GM18907 (cell line): Measurements from ENCODE around the gene MEGF9.

ENCODE experiments used
- ATAC-seq: cut with Tn5 transposase; IDR thresholded peaks from one replicate; pipeline ENCODE4 v1.9.1; 2021; ENCODE audit warnings: mild to moderate bottlenecking, moderate library complexity; ENCODE audit not compliant: unreplicated experiment

Gene MEGF9

DNA sequence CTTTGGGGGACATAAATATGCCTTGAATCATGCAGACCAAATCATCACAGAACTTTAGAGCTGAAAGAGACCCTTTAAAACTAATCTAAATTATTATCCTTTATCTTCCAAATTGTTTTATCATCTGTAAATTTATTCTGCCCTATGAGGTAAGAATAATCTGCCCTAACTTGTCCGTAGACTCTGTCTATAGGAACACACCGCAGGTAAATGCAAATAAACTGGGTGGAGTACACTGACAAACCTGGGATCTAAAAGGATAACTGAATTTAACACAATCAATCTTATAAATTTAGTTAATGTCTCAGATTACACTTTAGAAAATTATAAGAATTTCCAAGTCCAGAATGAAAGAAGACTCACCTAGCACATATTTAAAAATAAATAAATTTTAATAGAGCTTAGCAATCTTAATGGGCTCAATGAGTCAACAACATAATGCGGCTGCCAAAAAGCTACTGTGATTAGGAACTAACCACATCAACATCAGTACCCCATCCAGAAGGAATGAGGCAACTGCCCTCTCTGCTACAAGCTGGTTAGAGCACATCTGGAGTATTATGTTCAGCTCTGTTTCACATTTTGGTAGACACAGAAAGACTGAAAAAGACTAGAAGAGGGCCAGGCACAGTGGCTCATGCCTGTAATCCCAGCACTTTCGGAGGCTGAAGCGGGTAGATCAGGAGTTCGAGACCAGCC lies 5.6 kb downstream of the MEGF9 start:
- ATAC-seq: no peak

DNA sequence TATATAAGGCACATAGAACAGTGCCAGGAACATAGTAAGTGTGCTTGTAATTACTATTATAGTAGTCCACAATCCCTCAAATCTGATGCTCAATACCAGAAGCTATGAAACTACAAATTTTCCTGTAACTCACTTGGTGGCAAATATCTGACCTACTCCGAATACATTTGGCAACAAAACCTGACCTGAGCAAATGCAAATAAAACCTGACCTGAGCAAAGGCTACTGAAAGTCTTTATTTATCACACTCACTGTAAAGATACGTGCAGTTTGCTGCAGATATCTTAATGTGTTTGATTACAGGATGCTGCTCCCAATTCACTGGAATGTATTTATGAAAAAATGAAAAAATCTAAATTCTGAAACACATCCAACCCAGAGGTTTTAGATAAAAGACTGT lies 7.1 kb downstream of the MEGF9 start:
- ATAC-seq: no peak

DNA sequence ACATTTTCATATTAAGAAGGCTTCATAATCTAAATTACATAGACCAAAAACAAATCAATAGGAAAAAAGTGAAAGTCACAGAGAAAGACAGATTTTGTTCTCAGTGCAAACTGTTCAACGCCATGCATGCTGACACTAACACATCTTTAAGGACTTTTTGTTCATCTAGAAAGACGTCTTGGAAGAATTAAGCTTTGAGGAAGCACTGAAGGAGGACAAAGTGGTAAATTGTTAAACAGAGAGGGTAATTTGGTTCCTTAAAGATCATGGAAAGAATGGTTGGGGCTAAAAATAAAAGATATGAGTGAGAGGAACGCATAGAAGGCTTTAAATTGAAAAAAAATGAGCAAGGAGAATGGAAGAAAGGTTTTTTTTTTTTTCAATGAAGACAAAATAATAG lies 9.1 kb downstream of the MEGF9 start:
- ATAC-seq: no peak

DNA sequence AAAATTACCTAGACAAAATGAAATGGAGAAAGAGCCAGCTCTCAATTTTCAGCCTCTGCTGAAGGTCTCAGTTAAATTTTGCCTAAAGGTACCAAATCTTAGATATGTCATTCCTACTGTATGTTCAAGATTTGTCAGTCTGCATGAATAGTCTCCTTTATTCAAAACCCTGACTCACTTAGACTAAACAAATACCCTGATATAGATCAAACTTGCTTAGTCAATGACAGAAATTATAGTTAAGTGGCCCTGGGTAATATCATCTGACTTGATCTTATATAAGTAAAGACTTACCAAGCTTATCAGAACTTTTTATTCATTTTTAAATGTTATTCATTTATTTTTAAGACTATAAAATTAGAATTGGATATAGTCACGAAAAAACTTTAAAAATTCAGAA lies 12.2 kb downstream of the MEGF9 start:
- ATAC-seq: no peak

DNA sequence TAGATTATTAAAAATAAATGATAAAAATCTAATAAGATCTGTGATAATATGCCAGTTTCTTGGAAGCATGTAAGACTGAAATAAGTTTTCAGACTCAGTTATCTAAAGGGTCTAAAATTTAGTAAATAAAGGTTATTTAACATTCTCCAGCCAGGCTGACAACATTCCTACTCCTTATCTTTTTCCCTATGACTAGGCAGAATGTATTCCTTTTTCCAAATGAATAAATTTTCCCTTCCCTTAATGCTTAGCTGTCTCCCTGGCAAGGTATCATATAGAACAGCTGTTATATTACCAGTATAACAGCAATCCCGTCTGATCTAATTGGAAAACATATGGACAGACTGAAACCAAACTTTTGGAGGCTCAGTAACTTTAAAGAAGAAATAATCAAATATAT lies 13.0 kb downstream of the MEGF9 start:
- no peak for ATAC-seq

DNA sequence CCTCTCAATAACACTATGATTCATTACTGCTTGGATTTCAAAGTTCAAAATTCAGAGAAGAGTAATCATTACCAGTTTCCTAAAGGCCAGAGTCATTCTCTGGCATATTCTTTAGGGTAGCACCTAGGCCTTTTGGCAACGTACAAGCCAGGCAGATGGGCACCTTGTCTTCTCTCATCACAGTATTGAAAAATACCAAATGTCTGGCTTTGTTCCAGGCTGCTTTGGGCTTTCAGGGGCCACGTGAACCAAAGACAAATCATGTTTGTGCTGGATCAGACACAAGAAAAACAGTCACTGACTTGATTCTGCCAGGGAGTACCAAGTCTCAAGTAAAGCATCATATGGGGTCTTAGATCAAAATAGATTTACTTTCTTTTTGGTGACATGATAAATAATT lies 15.5 kb downstream of the MEGF9 start:
- no peak for ATAC-seq

DNA sequence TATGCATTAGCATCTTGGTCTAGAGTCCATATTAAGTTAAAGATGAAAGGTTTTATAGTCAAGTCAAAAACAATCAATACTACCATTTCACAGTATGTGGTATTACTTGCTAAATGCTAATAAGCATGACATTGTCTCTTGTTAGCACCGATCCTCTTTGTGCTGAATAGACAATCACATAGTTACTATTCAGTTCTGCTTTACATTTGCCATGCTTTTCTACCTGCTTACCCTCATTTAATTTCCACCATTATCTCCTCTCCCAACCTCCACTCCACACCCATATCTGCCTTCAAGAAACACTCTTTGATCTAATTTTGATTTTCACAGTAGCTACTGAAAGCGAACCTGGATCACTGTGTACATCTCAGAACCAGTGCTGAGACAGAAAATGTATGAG lies 16.8 kb downstream of the MEGF9 start:
- no peak for ATAC-seq

DNA sequence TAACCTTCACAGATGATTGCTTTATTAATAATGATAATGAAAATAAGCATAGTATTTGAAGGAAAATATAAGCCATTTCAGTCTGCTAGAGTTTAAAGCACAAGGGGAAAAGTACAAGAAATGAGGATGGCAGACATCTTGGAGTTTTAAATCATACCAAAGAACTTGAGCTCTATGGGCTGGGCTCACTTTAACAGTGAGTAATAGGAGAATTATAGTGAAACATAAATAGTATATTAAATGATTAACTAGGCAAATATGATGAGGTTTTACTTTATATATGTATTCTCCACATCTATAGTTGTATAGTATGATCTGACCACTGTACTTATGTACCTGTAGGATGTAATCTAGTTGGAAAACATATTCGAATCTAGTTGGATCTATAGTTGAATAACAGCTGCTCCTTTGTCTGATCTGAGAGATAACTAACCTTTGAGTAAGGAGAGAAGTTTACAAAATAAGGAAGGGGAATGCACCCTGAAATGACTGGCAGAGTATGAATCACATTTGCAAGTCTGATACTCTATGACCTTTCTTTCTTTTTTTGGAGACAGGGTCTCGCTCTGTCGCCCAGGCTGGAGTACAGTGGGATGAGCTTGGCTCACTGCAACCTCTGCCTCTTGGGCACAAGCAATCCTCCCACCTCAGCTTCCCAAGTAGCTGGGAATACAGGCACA lies 17.6 kb downstream of the MEGF9 start:
- no peak for ATAC-seq

DNA sequence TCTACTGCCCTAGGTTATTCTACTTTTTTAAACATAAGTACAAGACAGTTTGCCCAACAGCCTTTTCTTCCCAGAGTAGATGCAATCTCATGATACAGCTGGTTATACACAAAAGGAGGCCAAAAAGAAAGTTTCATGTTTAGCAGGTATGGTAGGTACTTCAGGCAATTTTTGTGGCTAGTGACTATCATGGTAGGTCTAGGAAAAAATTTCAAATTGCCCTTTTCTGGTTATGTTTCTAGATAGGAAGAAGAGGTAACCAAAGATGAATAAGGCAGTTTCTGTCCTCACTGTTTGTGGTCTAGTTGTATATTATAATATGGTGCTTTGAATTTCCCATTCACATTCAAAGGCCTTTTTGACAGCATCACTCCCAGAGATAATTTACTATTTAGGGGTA lies 19.7 kb downstream of the MEGF9 start:
- peak; percentile 47 for ATAC-seq

DNA sequence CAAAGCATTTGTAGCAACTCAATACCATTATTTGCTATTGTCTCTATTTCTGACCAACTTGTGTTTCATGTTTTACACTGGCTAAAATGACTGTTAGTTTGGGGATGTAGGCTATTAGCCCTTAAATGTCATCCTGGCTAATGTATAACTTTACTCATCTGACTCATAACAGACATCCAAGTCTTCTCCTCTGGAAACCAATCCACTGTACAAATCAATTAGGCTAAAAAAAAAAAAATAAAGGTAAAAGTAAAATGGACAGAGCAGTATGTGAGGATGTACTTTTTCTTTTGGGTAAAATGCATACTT lies 20.6 kb downstream of the MEGF9 start:
- ATAC-seq: peak; percentile 56

DNA sequence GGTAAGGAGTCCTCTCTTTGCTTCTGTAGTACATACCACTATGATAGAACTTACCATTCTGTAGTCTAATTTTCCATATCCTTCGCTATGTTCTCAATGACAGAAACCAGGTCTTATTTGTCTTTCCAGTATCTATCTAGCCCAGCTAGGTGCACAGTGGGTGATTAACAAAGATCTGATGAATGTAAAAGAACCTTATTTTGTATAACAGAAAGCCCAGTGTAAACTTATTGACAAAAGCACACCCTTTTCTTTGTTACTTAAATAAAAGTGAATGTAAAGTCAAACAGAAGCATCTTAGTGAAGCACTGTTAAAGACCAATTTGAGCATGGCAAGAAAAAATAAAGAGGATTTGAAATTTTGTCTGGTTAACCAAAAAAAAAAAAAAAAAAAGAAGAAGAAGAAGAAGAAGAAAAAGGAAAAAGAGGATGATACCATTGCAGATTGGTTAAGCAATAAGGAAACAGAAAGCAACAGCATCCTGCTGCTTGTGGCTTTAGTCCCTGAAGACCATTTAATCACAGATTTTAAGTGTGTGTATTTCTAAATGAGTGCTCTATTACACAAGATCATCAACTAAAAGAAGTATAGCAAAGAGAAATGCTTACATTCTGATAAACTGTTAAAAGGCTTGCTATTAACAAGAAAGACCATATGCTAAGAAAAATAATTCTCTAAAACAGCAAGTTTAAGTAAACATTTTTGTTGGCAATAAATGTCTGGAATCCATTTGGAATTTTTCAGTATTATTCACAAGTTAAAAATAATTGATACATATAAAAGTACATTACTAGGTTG lies 21.2 kb downstream of the MEGF9 start:
- peak; percentile 53 for ATAC-seq

DNA sequence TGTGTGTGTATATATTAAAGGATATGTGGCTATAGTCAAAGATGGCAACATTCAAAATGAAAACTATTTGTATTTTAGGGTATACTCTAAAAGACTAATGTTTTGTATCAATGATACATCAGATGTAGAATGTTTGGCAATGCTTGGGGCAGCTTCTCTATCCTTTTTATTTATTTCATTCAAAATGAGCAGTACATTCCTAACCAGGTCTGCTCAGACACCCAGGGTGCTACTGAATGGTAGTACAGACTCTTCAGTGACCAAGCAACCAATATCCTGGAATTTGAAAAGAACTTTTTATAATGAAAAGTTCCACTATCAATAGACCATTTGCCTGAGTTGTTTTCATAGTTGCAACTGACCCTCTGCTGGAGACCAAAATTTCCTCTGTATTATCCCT lies 23.9 kb downstream of the MEGF9 start:
- no peak for ATAC-seq

DNA sequence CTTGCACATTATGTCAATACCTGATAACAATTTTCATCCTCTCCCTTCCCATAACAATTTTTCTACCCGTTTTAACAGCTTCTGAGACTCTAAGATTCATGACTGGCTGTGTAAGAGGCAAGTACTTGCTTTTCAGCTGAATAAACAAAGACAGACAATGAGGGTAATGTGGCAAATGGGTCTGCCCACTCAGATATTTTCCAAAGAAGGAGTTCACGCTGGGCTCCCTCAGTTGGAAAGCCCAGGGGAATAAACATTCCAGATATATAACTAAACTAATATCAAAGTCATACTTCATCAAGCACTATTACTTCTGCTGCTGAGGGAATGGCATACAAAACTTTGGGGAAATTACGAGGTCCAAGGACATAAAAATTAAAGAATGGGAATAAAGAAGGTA lies 24.4 kb downstream of the MEGF9 start:
- no peak for ATAC-seq

DNA sequence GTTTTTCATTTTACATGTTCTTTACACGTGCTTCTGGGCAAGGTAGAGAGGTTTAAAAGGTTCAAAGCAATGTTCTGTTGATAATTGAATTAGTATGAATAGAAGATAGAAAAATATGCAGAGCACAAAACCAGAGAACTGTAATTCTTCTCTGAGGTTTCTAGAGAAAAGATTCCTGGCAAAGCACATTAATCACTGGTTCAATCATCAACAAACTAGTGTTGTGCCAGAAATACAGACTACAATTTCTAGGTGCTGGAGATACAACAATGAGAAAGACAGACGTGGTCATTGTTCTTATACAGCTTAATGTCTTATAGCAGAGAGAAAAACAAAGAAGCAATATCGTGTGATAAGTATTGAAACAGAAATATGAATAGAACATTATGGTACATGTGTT lies 25.5 kb downstream of the MEGF9 start:
- ATAC-seq: no peak

DNA sequence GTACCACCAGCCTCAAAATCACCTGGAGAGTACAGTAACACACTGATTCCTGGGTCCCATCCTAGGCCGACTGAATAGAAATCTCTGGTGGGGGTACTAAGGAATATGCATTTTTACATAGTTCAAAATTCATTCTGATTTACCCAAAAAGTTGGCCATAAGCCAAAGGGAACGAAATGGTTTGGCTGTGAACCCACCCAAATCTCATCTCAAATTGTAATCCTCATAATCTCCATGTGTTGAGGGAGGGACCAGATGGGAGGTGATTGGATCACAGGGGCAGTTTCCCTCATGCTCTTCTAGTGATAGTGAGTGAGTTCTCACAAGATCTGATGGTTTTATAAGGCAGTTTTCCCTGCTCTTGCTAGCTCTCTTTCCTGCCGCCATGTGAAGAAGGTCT lies 31.1 kb downstream of the MEGF9 start:
- no peak for ATAC-seq

DNA sequence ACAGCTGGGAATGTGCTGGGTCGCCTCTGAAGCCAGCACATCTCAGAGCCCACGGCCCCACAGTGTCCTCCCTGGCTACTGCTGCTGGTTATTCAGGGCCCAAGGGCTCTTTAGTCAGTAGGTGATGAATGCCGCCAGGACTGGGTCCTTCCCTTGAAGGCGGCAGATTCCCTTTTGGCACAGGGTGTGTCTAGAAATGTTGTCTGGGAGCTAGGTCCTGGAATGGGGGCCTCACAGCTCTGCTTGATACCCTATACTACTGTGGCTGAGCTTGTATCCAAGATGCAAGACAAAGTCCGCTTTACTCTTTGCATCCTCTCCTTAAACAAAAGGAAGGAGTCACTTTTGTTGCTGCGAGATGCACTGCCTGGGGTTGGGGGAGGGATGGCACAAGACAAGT lies 33.1 kb downstream of the MEGF9 start:
- ATAC-seq: no peak

DNA sequence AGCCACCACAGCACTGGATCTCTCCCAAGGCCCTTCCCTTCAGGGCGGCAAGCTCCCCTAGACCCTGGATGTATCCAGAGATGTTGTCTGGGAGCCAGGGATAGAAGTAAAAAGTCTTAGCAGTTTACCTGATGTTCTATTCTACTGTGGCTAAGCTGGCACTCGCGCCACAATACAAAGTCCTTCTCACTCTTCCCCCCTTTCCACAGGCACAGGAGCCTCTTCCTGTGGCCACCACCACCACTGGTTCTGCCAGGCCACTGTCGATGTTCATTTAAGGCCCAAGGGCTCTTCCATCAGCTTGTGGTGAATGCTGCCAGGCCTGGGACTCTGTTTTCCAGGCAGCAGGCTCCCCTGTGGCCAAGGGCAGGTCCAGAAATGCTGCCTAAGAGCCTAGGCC lies 33.7 kb downstream of the MEGF9 start:
- no peak for ATAC-seq

DNA sequence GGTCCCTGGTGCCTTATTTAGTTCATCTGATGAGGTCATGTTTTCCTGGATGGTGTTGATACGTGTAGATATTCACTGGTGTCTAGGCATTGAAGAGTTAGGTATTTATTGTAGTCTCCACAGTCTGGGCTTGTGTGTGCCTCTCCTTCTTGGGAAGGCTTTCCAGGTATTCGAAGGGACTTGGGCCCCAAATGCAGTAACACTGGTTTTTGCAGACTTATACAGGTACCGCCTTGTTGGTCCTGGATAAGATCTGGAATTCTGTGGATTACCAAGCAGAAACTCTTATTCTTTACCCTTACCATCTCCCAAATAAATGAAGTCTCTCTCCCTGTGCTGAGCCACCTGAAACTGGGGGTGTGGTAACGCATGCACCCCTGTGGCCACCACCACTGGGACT lies 34.1 kb downstream of the MEGF9 start:
- ATAC-seq: no peak

DNA sequence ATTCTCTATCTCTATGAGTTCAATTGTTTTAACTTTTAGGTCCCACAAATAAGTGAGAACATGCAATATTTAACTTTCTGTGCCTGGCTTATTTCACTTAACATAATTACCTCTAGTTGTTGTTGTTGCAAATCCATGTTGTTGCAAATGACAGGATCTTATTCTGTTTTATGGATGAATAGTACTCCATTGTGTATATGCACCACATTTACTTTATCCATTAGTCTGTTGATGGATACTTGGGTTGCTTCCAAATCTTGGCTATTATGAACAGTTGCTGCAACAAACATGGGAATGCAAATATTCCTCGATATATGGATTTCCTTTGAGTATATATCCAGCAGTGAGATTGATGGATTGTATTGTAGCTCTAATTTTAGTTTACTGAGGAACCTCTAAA lies 36.3 kb downstream of the MEGF9 start:
- ATAC-seq: no peak

DNA sequence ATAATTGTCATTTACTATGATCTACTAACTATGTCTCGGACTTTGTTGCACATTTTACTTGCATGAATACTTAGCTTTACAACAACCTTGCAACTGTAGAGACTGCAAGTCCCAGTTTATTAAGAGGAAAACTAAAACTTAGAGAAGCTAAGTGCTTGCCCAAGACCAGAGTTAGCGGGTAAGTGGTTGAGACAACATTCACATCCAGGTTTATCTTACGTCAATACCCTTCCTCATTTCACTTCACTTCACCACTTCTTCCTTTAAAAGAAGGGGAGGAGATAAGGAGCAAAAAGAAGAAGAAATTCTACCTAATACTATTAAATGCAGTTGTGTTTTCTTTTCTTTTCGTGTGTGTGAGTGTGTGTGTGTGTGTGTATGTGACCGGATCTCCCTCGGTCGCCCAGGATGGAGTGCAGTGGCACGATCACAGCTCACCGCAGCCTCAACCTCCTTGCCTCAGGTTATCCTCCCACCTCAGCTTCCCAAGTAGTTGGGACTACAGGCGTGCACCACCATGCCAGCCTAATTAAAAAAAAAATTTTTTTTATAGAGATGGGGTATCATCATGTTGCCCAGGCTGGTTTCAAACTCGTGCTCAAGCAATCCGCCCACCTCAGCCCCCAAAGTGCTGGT lies 37.4 kb downstream of the MEGF9 start:
- no peak for ATAC-seq

DNA sequence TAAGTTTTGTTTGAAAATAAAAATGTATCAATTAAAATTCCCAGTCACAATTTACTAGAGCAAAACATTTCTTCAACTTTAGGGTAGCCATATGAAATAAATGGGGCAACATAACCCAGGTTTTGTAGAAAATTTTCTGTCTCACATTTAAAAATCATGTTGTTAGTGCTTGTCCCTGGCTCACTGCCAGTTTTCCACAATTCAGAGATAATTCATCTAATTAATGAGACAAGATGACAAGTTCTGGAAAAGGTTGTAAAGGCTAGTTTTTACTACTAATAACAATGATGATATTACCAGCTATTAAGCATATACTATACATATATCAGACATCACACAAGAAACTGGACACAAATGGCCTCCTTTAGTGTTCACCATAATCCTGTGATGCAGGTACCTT lies 45.9 kb downstream of the MEGF9 start:
- ATAC-seq: no peak

DNA sequence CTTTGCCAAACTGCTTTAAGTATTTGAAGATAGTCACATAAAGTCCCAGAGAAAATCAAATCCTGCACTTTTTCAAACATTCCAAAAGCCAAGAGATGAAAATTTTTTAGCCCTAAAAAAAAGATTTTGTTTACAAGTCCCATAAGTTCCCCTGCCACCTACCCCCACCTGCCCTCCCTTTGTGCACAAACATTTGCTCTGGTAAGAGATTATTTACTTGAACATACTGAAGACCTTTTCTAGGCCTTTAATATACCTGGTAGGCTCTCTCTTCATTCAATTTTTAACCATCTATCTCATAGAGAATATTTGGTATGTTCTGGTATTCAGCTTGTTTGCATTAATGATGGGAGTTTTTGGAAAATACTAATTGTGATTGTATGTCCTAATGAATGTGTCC lies 50.3 kb downstream of the MEGF9 start:
- no peak for ATAC-seq
